GM12875 (cell line): ENCODE data around the gene PDCD7.
"Not testable (repeated sequence)": the region's sequence is repeated elsewhere in the genome, so short reads cannot be mapped to it uniquely, and the experiment has no call there.

Source experiments
- H3K4me3 ChIP-seq: one replicate; pipeline ENCODE4 v1.5.1; 2011; ENCODE audit warnings: low read depth, low read length, control low read depth
- TF ChIP-seq, protein P1 (sequence below): IDR thresholded peaks from 2 replicates; pipeline ENCODE4 v1.5.1; 2011; ENCODE audit warnings: low read depth, mild to moderate bottlenecking, control low read depth, inconsistent platforms, low read length, moderate library complexity, borderline replicate concordance; ENCODE audit not compliant: insufficient read depth

PDCD7 gene

GRCh38 chr15:65095011-65095746 lies 38.4 kb downstream of the PDCD7 start:
- H3K4me3 ChIP-seq, result no peak overlapping the region
- TF ChIP-seq, protein P1, sequence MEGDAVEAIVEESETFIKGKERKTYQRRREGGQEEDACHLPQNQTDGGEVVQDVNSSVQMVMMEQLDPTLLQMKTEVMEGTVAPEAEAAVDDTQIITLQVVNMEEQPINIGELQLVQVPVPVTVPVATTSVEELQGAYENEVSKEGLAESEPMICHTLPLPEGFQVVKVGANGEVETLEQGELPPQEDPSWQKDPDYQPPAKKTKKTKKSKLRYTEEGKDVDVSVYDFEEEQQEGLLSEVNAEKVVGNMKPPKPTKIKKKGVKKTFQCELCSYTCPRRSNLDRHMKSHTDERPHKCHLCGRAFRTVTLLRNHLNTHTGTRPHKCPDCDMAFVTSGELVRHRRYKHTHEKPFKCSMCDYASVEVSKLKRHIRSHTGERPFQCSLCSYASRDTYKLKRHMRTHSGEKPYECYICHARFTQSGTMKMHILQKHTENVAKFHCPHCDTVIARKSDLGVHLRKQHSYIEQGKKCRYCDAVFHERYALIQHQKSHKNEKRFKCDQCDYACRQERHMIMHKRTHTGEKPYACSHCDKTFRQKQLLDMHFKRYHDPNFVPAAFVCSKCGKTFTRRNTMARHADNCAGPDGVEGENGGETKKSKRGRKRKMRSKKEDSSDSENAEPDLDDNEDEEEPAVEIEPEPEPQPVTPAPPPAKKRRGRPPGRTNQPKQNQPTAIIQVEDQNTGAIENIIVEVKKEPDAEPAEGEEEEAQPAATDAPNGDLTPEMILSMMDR, result no peak

GRCh38 chr15:65094294-65094995 lies 39.2 kb downstream of the PDCD7 start:
- no peak overlapping the region for H3K4me3 ChIP-seq
- TF ChIP-seq, protein P1, result no peak

DNA sequence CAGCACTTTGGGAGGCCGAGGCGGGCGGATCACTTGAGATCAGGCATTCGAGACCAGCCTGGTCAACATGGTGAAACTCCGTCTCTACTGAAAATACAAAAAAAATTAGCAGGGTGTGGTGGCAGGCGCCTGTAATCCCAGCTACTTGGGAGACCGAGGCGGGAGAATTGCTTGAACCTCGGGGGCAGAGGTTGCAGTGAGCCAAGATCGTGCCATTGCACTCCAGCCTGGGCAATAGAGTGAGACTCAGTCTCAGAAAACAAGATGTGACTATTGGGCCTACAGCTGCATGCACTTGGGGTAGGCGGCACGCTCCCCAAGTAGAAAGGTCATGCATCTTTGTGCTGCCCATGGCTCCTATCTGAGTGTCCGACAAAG lies 39.8 kb downstream of the PDCD7 start:
- H3K4me3 ChIP-seq, result not testable (repeated sequence)

DNA sequence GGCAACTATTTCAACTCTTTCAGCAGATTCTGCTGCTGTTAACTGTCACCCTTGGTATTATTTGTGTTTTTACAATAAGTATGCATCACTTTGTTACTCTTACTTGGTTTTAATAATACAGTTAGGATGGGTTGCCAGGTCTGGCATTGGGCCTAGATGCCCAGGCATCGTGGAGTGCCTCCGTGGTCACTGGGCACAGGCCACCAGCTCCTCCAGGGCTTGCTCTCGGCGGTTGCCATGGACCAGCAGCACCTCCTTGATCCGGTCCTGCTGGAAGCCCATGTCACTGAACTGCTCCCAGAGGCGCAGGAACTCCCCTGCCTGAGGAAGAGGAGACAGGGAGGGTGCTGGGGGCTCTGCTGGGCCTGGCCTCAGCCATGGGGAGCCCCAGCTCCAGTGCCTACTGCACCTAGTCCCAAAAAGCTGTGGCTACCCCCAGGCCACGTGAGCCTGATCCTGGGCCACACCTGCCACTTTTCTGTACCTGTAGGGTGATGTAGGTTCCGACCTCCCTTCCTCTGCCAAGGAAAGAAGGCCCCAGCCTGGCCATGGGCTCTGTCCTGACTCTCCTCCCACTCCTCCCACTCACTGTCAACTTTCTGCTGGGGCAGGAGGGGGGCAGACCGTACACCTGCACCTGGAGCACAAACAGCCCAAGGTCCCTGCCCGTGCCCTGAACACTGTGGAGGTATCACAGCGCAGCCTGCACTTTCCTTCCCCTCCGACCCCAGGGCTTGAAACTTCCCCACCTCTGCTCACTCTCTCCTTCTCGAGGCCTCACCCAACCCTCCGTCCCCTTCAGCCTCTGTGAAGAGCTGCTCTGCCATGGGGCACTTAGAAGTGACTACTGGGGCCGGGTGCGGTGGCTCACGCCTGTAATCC lies 40.5 kb downstream of the PDCD7 start:
- TF ChIP-seq, protein P1, result no peak
- no peak overlapping the region for H3K4me3 ChIP-seq

- no peak overlapping the region for H3K4me3 ChIP-seq
- TF ChIP-seq, protein P1, result no peak
These were observed 41.5 kb downstream of the PDCD7 start for GRCh38 chr15:65091946-65092770.

DNA sequence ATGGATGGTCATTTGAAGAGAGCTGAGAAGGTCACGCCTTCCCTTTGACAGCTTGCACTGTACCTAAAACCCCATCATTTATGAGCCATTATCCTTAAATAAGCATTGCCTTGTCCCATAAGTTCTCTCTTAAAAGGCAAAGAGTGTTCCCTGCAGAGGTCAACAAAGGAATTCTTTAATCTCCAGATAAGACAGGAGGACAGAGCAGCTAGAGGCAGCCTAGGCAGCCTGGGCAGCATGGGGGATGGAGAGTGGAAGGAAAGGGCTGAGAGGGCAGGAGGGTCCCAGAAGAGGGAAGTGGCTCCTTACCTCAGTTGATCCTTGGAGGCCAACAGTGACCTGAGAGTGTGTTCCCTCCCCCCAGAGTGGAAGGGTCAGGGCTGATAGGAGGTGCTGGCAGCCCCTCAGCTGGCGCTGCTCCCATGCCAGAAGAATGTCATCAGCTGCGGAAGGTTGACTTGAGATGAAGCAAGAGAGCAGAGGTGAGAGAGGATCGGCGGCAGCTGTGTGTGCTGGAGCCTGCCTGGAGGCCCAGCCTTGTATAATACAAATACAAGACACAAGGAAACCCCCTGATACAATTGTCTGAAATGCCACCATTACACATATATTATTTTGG lies 44.3 kb downstream of the PDCD7 start:
- no peak overlapping the region for H3K4me3 ChIP-seq
- TF ChIP-seq, protein P1, result no peak
